ENCODE data around the gene ANXA8.

- TF ChIP-seq CTCF (IDR thresholded peaks at IDR 0.05; ENCODE audit: insufficient read depth, low read depth, low read length) (no peak), EZH2 (IDR thresholded peaks at IDR 0.05; ENCODE audit: insufficient read depth, low read length) (no peak)
Observed at GRCh38 chr10:47445720-47446119, 38.2 kb downstream of the ANXA8 start.
